Fibroblast of the aortic adventitia (primary cell): ENCODE results near the gene TOPBP1. TPM values are rescaled to one million over a fixed set of nuclear protein-coding genes. Genes with fewer than 3 reads are reported as not detected.

Experiments used
- DNase-seq: peaks from one replicate; pipeline ENCODE4 v3.0.0-alpha.2; 2010; ENCODE audit warnings: low read depth
- H3K4me3 ChIP-seq: 2 replicates; pipeline ENCODE4 v1.5.1; 2011; ENCODE audit warnings: low read depth, mild to moderate bottlenecking, control low read depth, low read length, moderate library complexity
- CTCF ChIP-seq: IDR thresholded peaks from 2 replicates; pipeline ENCODE4 v1.5.1; 2011; ENCODE audit warnings: mild to moderate bottlenecking, low read length, control low read depth, inconsistent platforms; ENCODE audit not compliant: insufficient read depth
- total RNA-seq: library from RNA; depleted of rRNA; stranded (reverse); fragments of >200 nt; gene quantifications from 2 replicates; pipeline ENCODE4 v1.2.3, GENCODE V29; 2012; ENCODE audit warnings: low replicate concordance

The TOPBP1 gene
- total RNA-seq, 1 donor = 60.3 TPM

- DNase-seq = no peak
- H3K4me3 ChIP-seq = no peak overlapping the region
- TF ChIP-seq CTCF = no peak
These were observed 18.1 kb downstream of the TOPBP1 start for GRCh38 chr3:133643611-133644010.

- DNase-seq = no peak
- TF ChIP-seq CTCF = no peak
These were observed 20.5 kb downstream of the TOPBP1 start for GRCh38 chr3:133641254-133641653.

GRCh38 chr3:133633439-133633838, 28.3 kb downstream of the TOPBP1 start:
- H3K4me3 ChIP-seq = no peak overlapping the region
- DNase-seq = no peak
- no peak for TF ChIP-seq CTCF

More at GRCh38 chr3:133641254-133641653, 20.5 kb downstream of the TOPBP1 start:
- no peak overlapping the region for H3K4me3 ChIP-seq

GRCh38 chr3:133629146-133629545, 32.6 kb downstream of the TOPBP1 start:
- no peak for TF ChIP-seq CTCF
- no peak overlapping the region for H3K4me3 ChIP-seq
- no peak for DNase-seq

GRCh38 chr3:133627789-133628188, 34.0 kb downstream of the TOPBP1 start:
- DNase-seq = peak; percentile 9
- no peak for TF ChIP-seq CTCF
- H3K4me3 ChIP-seq = no peak overlapping the region

GRCh38 chr3:133620066-133620784, 41.5 kb downstream of the TOPBP1 start:
- no peak for DNase-seq
- H3K4me3 ChIP-seq = no peak overlapping the region
- TF ChIP-seq CTCF = no peak

GRCh38 chr3:133611534-133611933, 50.2 kb downstream of the TOPBP1 start:
- no peak for TF ChIP-seq CTCF

More at GRCh38 chr3:133611534-133611933, 50.2 kb downstream of the TOPBP1 start:
- DNase-seq = no peak
- H3K4me3 ChIP-seq = no peak overlapping the region
